C4-2B (cell line): ENCODE data around the gene CELA3B.
"Not testable (repeated sequence)": the region's sequence is repeated elsewhere in the genome, so short reads cannot be mapped to it uniquely, and the experiment has no call there.

ENCODE experiments used
- CTCF ChIP-seq: fragments of 450-650 bp; conservative IDR thresholded peaks from 2 replicates; pipeline ENCODE4 v1.5.1; 2017; ENCODE audit warnings: mild to moderate bottlenecking
- ZFX ChIP-seq: fragments of 450-650 bp; IDR thresholded peaks from 2 replicates; pipeline ENCODE4 v1.6.1; 2017

DNA sequence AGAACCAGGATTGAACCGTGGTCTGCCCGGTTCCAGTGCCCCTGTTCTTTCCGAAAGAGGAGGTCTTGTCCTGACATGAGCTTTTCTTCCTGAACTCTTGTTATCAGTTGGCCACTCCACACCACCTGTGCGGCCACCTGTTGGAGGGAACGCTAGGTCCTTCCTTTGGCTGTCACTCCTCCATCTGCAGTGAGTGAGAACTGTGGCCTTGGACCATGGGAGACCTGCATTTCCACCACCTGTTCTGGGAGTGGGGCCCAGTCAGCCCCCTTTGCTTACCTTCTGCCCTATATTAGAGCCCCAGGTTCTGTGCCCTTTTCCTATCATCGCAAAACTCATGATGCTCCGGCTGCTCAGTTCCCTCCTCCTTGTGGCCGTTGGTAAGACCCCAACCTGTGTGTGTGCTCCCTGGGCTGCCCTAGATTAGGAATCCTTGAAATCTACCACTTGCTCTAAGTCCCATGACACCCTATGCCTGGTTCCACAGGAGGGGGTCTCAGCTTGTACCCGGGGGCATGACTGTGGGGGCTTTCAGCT, at the start of gene CELA3B:
- not testable (repeated sequence) for TF ChIP-seq CTCF, ZFX
